Measurements from ENCODE around the gene SLAMF6.

Gene SLAMF6

DNA sequence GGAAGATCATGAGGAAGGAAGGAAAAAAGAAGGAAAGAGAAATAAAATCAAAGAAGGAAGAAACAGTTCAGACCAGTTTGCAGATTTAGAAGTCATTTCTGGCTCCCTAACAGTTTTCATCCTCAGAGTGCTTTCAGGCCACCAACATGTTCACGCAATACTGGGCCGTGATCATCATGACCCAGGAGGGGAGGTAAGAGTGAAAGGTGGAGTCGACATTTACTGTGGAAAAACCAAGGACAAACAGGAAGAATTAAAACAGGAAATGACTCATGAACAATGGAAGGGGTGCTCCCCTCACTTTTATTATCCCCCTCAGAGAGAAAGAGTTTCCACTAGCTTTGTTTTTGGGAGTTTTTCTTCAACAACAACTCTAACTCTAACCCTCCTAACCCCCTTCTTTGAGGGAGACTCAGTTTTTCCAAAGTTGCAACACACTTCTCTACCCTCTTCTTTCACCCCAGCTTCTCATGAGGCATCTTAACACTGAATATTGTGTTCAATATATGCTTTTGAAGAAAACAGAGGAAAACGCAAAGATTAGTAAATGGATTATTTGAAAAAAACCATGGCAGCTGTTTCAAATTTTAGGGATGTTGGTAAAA, 62.3 kb downstream of the SLAMF6 start:
- no peak for DNase-seq

DNA sequence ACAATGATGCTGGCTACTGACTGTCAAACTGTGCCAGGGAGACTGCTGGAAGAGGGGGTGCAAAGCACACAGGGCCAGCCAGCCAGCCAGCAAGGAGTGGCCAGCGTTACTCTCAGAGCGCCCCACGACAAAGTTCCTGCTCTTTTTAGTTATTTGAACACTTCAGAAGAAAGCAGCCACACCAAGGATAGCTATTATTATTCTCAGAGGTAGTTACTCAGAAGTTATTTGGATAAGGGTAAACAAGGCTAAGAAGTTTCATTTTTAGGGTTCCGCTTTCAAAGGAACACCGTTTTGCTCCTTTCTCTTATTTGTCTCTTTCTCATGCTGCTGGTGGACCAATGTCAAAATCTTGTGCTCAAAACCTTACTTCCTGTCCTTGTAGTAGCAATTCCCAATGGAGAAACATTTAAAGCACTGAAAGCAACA, 62.8 kb downstream of the SLAMF6 start:
- no peak for DNase-seq

DNA sequence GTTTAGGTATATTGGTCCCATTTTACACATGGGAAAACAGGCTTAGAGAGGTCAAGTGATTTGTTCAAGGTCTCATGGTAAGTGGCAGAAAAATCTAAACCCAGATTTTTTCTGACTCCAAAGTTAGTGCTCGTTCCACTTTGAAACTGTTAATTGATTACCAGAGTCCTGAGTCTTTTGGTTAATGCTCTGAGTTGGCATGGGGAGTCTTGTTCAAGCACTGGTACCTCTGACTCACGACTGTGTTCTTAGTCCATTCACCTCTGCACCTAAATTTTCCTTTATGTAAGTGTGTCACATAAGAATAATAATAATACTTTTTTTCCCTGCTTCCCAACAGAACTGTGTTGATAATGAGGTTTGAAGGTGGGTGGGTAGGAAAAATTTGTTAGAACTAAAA, 63.4 kb downstream of the SLAMF6 start:
- no peak for DNase-seq

DNA sequence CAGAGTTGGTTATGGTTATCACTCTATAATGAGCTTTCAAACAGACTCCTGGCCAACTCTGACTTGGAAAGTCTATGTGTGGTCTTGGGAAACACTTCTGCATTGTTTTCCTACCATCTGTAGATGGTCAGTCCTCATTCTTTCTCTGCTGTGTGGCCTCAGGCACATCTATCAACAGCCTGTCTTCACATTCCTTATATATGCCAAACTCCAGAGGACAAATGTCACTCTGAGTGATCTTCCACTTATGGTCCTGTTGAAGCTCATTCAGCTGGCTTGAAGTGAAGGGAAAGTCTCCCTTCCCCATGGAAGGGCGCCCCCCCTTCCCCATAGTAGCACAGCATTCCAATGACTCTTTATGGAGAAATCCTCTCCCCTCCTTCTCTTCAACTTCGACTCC, 64.0 kb downstream of the SLAMF6 start:
- DNase-seq, result no peak

DNA sequence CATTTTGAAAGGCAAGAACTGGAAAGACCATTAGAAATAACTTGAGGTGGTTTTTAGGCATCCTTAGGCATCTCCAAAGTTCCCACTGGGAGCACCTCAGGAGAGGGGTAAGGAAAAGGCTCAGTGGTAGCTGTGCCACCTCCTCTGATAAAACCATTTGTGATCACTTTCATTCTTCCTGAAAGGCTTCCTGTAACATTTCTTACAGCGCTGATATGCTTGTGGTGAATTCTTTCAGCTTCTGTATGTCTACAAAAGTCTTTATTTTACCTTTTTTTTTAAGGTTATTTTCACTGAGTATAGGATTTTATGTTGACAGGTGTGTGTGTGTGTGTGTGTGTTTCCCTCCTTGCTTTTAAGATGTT, 67.9 kb downstream of the SLAMF6 start:
- no peak for DNase-seq

DNA sequence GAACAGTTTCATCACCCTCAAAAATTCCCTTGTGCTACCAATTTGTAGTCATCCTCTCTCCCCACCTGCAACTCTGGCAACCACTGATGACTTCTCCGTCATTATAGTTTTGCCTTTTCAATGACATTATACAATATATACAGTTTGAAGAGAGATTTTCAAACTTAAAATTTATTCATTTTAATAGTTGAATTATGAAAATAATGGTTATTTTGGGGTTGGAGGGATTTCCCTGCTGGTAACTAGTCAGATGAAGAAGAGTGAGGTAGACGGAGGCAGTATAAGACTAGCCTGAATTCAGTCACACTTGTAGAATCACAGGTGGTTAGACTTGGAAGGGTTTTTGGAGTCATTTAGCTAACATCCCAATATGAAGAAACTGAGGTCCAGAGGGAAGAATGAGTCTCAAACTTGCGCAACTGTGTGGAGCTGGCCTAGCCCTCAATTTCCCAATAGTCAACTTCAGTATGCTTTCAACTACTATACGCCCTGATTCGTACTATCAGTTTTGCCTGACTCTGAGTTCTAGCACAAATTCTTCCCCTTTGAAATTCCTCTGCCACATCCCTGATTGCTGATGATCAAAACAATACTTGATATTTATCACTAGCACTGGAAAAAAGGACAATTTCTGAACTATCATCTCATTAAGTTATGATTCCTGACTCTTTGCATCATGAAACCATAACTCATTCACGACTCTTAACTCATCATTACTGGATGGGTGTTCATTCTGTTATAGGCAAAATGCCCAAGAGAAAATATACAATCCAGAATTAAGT, 68.5 kb downstream of the SLAMF6 start:
- no peak for DNase-seq

DNA sequence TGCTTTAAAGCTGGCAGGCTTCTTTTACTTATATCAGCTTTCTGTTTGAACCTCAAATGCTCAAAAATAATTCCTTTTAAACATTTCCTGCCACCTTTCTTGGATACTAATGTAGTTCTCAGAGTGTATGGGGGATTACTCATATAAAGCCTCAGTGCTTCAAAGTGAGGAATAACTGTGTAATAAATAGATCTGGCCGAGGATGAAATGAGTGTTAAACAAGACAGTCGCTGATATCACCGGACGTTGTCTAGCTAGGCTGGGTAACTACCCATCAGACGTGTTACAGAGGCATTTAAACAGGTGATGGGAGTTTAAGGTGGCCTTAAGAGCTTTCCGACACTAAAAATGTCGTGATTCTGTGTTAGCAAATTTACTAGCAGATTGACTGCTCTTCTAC, 69.6 kb downstream of the SLAMF6 start:
- no peak for DNase-seq

DNA sequence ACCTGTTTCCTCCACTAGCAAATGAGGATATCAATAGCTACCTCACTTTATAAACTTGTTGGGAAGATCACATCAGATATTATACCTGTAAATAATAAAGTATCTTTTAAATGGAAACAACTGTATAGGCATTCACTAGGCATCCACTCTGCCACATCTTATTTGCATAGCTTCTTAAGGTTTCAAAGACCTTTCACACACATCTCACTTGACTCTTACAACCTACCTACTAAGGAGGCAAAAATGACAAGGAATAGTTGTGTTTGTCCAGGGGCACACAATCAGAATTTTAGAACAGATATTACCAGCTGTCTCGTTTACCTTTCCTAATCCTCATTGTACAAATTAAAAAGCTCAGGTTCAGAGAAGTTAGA, 71.2 kb downstream of the SLAMF6 start:
- DNase-seq, result no peak

DNA sequence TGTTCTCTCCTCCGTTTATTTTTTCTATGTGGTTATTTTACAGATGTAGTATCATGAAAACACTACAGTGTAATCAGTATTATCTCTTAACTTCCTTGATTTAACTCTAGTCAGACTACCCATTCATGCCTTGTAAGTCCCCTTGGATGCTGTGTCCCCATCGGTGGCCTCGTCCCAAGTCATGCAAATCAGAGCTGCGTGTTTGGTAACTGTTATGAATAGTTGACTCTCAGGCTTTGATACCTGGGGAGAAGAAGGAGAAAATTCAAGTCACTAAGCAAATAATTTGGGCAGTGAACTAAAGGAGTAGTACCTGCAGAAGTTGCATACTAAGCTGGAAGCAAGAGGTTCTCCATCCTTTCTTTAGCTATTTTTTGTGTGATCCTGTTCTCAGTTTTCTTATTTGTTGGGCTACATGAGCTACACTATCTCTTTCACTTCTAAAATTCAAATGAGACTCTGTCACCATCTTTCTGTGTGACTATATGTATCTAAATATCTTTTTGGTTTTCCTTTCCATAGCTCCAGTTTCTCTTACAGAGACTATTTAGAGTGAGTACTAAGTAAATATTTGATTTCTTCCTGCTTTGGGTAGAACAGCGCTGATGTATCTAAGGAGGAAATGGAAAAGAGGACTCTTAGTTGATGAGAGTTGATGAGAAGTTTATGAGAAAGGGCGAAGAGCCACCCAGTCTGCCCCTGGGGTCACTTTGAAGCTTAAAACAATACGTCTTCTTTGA, 71.8 kb downstream of the SLAMF6 start:
- no peak for DNase-seq

DNA sequence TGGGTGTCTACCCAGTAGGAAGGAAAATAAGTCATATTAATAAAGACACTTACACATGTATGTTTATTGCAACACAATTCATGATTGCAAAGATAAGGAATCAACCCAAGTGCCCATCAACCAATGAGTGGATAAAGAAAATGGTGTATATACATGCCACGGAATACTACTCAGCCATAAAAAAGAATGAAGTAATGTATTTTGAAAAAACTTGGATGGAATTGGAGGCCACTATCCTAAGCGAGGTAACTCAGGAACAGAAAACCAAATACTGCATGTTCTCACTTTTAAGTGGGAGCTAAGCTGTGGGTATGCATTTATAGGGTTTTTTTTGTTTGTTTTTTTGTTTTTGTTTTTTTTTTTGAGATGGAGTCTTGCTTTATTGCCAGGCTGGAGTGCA, 73.6 kb downstream of the SLAMF6 start:
- no peak for DNase-seq

DNA sequence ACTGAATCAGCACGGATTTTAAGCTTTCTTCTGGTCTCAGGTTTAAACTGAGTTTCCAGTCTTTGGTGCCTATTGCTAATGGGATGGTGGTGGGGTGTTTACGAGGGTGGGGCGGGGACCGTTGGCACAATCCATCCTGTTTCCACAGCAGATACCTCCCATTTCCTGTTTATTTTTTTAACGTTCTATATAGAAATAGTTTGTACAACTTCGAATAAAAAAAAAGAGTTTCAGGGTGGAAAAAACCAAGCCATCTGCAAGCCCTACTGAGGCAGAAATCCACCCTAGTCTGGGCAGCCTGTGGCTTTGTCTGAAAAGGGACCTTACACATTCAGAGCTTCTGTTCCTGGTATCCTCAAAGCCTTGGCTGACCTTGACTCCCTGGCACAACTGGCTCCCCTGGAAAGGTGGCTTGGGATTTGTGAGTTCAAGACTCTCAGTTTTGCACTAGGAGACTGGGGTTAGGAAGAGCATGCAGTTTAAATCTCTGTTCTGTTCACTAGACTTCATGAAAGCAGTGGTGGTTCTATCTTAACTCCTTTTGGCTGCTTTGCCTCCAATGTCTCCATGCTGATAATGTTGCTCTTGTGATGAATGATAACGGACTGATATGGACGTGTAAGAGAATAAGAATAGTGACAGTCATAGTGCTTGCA, 76.0 kb downstream of the SLAMF6 start:
- no peak for DNase-seq

DNA sequence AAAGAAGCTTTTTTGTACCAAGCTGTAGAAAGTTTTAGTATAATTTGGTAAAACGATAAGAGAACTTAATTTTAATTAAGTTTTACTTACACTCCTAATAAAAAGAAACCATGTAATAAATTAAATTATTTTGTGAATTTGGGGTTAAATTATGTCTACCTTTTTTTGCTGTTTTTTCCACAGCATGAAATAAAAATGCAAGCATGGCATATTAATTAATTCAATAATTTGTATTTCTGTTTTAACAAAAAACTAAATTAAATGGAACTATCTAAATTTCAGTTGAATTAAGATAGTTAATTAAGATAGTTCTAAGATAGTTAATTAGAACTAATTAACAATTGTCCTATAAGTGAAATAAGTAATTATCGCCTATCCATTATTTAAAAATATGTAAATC, 83.3 kb downstream of the SLAMF6 start:
- no peak for DNase-seq

DNA sequence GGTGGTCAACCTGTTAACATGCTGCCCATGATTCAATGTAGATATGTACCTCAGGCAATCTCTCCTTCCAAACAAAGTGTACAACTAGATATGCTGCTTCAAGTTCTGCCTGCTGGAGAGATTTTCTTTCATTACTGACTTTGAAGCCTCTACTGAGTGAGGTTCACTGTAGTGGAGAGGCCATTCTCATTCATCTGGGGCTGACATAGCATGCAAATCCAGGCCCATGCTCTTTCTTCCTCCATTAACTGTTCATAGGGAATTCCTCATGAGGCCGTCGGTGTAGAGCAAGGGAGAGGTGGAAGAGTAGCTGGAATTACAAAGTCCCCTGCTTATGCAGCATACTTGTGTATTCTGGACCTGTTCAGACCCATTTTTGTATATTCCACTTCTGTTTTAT, 84.1 kb downstream of the SLAMF6 start:
- no peak for DNase-seq

DNA sequence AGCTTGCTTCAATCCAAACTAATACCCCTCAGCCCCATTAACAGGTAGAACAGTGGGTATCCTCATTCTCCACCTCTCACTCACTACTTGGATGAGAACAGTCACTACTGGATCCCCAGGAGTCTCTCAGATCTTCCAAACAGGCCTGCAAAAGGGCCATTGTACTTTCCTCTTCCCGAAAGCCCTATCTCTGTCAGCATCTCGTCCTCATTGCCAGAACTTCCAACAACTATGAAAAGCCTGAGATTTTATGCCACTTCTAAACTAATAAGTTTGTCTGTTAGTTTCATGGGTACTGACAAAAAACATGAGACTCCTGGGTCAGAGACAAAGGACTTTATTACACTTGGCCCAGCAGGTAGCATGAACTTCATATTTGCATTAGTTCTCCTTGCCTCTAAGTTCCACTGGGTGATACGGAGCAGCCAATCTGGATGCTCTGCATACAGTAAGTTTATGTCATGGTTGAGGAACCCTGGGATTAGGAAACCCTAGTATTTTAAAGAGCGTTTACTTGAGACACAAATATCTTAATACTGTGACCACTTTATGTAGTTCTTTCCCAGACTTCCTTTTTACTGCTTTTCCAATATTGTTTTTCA, 84.6 kb downstream of the SLAMF6 start:
- no peak for DNase-seq

DNA sequence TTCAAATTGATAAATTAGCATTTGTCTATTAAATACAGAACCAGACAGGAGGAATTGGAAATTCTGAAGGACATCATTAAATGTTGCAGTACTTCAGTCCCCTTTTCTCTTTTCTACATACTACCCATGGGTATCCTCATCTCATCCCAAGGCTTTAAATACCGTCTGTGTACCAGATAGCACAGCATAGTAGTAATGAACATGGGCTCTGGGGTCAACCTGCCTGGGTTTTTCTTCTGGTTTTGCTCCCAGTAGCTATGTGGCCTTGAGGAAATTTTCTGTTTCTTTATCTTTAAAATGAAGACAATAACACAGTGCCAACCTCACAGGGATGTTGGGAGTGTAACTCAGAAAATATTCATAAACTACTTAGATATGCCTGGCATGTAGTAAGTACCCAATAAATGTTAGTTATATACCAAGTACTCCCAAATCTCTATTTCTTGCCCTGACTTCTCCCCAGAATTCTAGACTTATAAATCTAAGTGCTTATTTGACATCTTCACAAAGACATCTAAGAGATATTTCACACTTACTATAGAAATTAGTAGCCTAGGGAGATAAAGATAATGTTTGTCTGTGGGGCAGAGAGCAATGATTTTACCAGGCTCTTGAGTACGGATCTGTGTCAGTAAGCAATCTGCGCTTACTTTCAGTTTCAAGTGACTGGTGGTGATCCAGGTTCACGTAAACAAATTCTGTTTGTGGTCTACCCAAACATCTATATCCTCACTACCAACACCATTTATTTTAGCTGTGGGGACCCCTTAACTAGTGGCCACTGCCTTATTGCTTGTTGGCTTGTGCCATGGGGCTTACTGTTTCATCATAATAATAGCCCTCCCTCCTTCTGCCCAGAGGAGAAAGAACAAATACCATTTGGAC, 85.4 kb downstream of the SLAMF6 start:
- no peak for DNase-seq

DNA sequence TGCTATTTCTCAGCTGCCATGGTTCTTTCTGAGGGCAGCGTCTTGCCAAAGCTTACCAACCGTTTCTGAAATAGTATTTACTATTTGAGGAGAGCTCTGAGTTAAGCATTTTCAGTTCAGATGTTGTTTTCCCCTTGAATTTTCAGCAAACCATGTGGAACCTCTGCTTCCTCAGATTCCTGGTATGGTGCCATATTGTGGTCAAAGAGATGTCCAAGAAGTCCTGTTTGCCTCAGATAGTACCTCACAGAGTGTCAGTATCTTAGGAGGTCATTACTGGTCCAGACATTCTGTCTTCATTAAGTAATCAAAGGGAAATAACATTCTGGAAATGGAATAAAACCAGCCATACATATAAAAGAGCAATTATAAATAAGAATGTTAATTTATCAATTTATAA, 86.1 kb downstream of the SLAMF6 start:
- no peak for DNase-seq

Data from femur (tissue), 1 donor.